Epidermal melanocyte (primary cell): ENCODE measurements around the gene CSNK2A1.
"Not testable (repeated sequence)": the region's sequence is repeated elsewhere in the genome, so short reads cannot be mapped to it uniquely, and the experiment has no call there.

ENCODE experiments used
- DNase-seq: peaks from one replicate; pipeline ENCODE4 v3.0.0; 2011; ENCODE audit warnings: low spot score; ENCODE audit not compliant: insufficient read length

Gene CSNK2A1

DNA sequence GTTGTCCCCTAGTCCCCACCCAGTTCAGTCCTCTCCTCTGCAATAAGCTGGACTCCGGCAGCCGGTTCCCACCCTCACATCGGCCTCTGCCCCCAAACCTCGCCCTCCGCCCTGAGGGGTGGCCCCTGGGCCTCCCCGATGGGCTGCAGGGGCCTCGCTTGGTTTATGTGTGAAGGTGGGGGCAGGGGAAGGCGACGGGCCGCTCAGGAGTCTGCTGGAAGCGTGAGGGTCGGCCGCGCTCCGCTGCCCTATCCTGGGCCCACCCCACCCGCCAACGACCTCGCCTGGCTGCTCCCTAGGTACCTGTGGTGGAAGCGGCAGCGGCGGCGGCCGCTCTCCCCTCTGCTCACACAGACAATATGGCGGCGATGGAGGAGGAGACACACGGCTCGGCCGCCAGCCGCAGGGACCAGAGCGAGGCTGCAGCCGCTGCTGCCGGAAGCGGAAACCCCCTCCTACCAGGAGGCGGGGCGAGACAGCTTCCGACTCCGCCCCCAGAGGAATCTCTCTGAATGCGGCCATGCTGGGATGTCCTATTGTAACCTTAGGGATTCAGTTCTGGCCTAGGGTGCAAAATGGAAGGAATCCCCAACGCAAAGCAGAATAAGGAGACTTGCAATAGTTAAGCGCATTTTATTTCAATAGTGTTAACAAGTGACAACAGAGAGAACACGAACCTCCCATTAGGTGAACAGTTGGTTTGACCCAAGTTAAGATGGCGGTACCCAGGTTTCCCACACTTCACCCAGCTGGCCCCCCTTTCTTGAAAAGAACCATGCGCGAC, at the start of gene CSNK2A1:
Gene CSNK2A1, minus strand, starts transcription at position 422 of the 784 bp plus-strand sequence. CDS start 35,239 bp downstream, outside the sequence.
- peak; percentile 97 for DNase-seq

DNA sequence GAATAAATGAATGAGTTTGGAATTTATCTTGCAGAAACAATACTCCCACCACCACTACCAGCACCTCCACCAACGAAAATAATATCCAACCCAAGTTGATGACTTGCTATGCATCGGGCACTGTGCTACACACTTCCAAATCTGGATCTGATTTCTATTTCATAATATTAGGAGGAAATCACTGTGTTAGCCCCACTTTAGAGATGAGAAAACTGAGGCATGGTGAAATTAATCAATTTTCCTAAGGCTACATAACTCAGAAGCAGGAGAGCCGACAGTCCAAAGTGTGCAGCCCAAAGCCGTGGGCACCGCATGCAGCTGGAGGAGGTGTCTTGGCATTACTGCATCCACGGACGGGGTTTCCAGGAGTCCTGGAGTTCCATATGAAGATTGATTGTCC, 48.9 kb upstream of the CSNK2A1 start:
- DNase-seq, result no peak

DNA sequence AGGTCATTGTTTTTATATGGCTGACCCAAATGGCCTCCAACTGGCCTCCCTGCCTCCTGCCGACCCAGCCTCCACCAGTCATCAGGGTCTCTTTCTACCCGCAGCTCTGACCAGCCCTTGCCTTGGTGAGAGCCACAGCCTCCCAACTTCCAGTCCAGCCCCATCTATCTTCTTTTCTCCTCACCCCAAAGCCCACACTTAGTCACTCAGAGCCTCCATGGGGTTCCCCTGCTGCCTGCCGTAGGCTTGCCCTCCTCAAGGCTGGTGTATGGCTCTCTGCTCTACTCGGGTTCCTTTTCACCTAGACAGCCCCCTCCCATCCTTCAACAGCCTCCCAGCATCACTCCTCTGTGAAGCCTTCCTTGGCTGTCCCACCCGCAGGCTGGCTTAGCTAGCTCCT, 48.4 kb upstream of the CSNK2A1 start:
- no peak for DNase-seq

DNA sequence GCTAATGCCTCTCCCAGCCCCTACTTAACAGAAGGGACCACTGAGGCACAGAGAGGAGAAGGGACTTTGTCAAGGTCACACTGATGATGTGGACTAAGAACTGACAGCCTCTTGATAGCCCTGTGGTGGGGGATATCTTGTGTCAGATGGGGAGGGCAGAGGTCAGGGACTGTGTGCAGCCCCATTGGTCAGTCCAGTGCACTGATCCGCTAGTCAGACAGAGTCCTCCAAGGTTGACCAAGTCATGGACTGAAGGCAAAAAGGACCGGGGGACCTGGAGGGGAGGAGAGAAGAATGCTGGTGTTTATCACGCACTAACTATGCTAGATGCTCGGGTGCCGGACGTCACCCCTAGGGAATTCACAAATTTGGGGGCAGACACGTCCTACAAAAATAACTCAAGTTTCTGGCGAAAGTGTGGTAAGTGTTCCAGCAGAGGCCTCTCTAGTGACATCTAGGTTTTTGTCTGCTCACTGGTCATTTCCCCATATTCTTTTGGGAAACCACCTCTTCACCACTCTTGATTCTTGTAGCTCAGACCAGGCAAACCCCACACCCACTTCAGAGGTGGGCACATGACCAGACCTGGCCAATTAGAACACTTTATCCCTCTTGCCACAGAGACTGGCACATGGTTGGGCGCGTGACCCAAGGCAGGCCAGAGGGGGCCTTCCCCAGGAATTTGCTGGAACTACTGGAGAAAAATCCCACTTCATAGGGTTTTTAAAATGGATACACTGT, 45.5 kb upstream of the CSNK2A1 start:
- no peak for DNase-seq

DNA sequence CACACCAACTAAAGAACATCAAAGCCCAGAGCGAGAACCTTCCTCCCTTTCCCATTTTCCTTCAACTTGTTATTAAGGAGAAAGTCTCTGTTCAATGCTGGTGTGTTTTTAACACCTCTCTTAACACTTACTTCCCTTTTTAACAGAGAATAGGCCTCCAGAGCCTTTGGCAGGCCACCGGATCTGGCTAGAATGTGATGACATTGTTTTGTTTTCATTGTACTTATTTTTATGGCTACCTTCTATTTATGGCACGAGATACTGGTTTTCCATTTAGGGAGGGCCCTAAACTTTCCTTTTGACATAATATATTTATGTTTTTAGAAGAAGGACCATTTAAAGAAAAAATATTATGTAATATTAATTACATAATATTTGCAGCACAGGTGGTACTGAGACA, 44.9 kb upstream of the CSNK2A1 start:
- no peak for DNase-seq

DNA sequence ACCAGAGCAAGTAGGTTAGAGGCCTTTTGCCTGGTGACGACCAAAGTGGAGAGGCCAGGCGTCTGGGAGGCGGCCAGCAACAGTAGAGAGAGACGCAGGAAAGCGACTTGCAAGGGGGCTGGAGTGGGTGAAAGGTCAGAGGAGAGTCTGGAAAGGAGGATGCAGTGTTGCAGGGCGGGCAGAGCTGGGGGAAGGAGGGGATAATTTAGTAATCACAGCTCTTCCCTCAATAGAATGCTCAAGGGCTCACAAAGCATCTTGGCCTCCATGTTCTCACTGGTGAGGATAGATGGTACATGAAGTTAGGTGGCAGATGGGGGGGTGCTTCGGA, 41.3 kb upstream of the CSNK2A1 start:
- no peak for DNase-seq

DNA sequence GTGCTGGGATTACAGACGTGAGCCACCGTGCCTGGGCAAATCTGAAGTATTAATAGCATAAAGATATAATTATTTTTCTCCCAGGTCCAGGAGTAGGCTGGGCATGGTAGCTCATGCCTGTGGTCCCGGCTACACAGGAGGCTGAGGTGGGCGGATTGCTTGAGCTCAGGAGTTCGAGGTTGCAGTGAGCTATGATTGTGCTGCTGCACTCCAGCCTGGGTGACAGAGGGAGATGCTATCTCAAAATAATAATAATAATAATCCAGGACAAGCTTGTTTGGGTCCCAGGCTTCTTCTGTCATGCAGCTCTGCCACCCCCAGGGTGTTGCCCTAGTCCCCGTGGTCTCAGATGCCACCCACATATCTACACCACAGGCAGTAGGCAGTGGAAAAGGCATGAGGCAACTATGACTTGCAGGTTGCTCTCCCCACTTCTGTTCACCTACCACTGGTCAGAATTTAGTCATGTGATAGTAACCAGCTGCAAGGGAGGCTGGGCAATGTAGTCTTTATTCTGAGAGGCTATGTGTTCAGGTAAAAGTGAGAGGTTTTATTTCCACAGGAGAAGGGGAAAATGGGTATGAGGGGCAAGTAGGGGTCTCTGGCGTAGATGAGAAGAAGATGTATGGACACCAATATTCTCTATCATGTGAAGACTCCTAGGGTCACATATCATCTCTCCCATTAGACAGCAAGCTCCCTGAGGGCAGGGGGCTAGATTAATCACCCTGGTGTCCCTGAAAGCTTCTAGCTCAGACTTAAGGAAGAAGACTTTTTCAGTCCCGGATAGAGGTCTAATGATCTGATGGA, 40.8 kb upstream of the CSNK2A1 start:
- no peak for DNase-seq

DNA sequence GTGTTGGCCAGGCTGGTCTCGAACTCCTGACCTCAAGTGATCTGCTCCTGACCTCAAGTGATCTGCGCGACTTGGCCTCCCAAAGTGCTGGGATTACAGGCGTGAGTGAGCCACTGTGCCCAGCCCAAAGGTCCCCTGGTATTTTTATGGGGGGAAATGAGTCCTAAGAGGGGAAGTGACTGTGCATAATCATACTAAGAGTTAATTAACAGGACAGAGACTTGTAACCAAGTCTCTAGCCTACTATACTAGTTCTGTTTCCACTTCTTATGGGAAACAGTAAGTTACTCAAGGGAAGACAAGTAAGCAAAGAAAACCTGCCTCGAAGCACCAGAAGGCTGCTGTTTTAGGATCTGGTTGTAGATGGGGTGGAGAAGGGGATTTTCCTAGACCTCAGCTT, 38.6 kb upstream of the CSNK2A1 start:
- DNase-seq, result no peak

DNA sequence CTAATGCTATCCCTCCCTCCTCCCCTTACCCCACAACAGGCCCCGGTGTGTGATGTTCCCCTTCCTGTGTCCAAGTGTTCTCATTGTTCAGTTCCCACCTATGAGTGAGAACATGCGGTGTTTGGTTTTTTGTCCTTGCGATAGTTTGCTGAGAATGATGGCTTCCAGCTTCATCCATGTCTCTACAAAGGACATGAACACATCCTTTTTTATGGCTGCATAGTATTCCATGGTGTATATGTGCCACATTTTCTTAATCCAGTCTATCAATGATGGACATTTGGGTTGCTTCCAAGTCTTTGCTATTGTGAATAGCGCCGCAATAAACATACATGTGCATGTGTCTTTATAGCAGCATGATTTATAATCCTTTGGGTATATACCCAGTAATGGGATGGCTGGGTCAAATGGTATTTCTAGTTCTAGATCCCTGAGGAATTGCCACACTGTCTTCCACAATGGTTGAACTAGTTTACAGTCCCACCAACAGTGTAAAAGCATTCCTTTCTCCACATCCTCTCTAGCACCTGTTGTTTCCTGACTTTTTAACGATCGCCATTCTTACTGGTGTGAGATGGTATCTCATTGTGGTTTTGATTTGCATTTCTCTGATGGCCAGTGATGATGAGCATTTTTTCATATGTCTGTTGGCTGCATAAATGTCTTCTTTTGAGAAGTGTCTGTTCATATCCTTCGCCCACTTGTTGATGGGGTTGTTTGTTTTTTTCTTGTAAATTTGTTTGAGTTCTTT, 35.5 kb upstream of the CSNK2A1 start:
- DNase-seq, result not testable (repeated sequence)

DNA sequence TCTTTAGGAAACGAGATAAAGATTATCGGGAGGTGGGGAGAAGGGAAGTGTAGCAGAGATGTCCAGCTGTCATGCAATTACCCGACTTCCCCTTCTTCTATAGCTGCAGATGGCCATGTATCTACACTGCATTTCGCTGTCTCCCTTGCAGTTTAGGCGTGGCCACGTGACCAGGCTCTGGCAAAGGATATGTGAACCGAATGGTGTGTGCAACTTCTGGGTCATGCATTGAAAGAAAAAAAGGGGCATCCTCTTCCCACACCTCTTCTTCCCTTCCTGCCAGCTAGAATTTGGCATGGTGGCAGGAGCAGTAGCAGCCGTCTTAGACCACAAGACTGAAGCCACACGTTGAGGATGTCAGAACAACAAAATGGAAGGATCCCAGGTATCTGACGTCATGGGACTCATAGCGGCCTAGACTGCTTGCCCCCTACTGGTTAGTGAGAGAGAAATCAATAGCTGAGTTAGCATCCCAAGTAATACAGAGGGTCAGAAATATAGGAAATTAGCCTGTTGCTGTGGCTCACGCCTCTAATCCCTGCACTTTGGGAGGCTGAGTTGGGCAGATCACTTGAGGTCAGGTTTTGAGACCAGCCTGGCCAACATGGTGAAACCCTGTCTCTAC, 33.7 kb upstream of the CSNK2A1 start:
- DNase-seq, result no peak

DNA sequence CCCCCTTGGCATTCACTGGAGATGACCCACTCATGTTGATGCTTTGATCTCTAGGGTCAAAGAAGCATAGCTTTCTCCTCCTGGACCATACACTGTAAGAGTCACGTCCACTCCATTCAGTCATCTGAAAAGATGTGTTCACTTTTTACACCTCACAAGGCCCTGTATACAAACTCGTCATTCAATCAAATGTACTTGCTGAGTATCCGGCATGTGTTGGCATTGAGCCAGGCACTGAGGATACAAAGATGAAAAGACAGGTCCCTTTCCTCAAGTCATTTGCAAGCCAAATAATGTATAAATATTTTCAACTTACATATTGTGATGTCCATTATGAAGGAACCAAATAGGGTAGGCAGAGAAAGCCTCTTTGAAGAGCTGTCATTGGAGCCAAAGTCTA, 32.6 kb upstream of the CSNK2A1 start:
- no peak for DNase-seq

DNA sequence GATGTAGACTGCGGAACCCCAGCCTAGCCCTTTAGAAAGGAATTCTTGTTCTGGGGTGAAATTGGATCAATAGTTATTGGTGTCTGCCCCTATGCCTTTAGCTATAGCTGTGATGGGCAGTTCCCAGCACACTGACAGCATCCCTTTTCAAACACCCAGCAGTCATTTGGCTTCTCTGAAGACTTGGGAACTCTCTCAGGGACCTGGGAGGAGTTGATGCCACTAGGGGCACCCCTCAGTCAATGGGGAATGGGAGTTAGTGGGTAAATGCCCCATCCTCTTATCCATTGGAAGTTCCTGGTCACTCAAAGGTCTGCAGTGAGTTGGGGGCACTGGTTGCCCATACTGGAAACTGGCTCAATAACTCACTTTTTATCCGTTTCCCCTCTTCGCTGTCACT, 31.6 kb upstream of the CSNK2A1 start:
- DNase-seq, result no peak

DNA sequence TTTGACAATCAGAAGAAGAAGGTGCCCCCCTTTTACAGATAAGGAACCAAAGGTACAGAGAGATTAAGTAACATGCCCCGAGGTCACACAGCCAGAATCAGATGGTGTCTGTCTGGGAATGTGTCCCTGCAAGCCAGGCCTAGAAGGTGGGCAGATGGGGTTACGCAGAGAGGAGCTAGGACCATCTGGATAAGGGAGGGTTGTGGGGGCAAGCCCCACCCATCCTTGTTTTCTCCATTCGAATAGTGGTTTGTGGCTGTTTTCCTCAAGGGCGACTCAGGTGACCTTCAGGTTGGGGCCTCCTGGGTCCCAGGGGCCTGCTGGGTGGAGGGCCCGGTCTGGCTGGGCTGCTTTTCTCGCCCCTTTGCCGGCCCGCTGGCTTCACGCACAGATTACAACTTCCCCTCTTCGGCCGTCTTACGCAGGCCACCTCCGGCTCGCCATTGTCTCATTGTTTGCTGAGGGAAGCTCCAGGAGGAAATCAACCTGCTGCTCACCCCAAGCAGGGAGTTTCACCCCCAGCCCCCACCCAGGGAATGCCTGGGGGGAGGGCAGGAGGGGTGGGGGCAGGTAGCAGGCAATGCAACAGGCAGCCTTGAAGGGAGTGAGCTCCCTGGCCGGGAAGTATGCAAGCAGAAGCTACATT, 30.8 kb upstream of the CSNK2A1 start:
- no peak for DNase-seq

DNA sequence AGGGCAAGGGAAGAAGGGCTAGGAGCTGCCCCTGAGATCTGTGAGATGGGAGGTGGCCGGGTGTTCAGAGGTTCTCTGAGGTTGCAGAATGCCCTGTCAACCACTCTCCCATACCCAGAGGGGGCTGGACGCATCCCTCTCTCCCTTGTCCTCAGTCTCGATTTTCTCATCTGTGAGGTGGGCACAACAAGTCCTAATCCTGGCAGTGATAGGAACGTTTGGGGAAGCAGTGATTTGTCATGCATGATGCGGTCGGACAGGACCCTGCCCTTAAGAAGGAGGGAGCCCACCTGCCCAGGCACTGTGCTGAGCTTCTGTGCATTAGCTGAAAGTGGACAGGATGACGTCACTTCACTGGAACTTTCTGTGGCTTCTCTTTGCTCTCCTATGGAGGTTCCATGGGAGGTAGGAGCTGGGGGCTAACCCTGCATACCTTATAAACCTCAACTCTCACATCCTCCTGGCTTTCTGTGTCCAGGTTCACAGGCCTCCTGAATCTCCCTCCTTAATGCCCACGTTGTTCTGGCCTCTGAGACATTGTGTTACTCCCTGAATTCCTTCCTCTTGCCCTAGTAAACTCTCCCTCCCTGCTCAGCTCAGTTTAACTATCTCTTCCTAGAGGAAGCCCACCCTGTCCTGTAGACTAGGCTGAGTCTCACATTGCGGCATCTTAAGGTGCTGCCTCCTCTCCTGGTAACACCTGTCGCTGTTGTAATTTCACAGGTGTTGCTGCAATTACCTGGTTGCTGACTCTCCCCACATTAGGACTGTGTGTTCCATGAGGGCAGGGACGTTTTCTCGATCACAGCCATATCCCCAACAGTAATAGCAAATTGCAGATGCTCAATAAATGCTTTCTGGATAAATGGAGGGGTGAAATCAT, 30.1 kb upstream of the CSNK2A1 start:
- DNase-seq, result no peak

DNA sequence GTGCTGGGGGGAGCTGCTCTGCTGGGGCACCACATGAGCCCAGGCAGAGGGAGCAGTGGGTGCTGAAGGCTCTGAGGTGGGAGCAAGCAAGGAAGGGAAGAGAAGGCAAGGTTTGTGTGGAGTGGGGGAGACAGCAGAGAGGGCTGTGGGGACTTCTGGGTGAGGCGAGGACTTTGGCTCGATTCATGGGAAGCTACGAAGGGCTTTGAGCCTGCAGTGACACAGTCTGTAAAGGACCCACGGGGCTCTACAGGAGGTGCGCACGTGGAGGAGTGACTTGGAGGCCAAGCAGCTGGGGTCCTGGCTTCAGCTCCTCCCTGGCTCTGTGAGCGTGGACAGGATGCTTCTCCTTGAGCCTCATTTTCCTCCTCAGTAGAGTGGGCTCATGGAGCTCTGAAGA, 29.1 kb upstream of the CSNK2A1 start:
- DNase-seq, result no peak

DNA sequence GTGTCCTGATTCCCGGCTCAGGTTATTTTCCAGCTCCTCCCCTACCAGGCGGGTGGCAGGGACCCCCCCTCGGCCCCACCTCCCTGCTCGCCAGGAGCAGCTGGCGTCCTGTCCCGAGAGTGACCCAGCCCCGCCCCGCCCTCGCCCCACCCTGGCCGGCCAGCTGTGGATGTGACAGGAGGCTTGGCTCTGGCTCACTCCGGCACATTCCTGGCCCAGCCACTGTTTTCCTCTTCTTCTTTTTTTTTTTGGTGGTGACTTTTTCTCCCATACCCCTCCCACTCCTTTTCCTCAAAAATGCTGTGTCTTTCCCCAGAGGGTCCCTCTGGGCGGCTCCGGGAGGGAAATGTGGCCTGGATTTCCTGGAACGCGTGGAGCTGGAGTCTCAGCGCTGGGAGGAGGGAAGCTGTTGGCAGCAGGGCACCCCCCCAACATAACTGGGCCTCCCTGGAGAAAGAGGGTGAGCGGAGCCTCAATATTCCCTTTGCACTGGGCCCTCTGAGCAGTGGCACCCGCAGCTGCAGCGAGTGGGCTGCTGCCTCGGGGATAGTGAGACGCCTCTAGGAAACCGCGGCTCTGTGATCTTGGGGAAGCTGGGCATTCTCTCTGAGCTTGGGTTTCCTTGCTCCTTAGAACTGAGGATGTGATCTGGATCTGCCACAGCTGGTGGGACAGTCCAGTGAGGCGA, 28.3 kb upstream of the CSNK2A1 start:
- DNase-seq, result no peak

DNA sequence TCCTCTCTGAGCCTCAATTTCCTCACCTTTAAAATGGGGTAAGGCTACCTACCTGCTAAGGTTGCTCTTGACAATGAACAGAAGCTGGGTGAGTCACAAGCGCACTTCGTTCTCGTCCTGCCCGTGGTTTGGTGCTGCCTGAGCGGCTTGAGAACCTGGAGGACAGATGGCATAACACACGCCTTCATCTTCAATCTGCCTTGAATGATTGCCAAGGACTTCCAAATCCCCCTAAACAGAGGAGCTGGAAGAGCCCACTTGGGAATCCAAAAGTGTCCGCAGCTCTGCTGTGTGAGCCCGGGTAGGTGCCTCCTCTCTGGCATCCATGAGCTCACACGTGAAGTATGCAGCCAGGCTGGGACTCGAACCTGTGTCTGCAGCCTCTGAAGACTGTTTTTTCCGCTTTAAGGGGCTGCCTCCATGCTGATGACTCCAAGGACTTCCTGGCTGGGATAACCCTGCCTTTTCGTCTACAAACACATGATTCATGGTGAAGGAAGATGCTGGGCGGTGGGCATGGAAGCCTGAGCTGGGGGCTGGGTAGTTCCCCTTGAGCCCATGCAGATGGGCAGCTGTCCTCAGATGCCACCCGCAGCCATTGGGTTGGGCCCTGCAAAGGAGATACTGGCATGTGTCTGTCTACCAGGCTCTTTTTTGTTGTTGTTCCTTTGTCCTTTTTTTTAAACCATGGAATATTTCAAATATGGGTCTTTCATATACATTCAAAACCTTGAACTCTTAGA, 25.3 kb upstream of the CSNK2A1 start:
- DNase-seq, result no peak

DNA sequence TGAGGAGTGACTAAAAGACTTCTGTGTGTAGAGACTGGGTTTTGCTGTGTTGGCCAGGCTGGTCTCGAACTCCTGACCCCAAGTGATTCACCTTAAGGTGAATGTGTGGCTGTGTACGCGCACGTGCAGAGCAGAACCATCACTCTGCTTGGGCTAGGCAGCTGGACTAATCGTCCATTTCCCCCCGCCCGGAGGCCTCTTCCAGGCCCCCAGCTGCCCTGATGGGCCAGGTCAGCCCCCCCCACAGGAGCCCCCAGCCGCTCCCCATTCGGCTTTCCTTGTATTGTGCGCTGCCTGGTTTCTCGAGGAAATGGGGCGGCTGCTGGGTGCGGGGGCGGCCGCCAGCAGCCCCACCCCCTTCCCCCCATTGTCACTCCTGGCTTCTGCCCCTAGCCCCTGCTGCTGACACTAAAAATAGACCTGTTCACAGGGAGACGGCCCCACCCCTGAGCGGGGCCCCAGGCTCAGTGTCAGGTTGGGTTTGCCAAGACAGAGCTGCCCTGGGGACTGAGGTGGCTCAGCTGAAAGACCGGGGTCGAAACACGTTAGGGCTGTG, 24.6 kb upstream of the CSNK2A1 start:
- DNase-seq, result no peak
